NCI-H2171 treated with DMSO at 0.1 percent for 48 hours (cell line): ENCODE results near the gene PACRGL.
A peak's percentile ranks its signal among the peaks of the same experiment; 100 is the strongest.
"Not testable (repeated sequence)": the region's sequence is repeated elsewhere in the genome, so short reads cannot be mapped to it uniquely, and the experiment has no call there.

Experiments
- DNase-seq: peaks from one replicate; lab custom pipeline; 2025; lab: John Stamatoyannopoulos, UW

The PACRGL gene

GRCh38 chr4:20723463-20723862 lies 23.2 kb downstream of the PACRGL start:
- DNase-seq, result no peak

DNA sequence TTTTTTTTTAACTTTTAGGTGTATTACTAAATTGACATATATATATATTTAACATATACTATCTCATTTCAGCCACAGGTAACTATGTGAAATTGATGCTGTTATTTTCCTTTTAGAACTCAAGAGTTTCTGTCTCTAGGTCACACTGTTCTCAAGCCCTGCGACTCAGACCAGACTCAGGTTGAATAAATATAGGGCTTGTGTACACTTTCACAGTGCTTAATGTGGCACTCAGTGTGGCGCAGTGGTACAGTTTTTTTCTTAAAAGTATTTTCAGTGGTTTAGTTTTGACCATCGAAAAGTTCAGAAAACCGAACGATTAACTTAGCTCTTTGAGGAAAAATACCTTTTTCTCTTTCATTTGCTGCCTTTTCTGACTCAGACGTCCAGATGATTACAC lies 24.7 kb downstream of the PACRGL start:
- no peak for DNase-seq

DNA sequence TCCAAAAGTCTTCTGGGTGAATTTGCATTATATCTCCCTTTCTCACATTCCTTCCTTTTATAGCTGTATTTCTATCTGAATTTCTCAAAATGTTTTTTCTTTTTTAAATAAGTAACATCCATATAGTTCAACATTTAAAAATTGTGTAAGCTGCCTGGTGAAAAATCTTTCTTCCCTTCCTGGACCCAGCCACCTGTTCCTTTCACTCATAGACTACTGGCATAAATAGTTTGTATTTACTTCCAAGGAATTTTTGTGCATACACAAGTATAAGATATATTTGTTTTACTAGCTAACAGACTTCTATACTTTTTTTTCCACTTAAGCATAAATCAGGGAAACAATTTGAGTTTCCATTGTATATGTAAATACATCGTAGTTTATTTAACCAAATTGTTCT lies 35.7 kb downstream of the PACRGL start:
- DNase-seq, result no peak

DNA sequence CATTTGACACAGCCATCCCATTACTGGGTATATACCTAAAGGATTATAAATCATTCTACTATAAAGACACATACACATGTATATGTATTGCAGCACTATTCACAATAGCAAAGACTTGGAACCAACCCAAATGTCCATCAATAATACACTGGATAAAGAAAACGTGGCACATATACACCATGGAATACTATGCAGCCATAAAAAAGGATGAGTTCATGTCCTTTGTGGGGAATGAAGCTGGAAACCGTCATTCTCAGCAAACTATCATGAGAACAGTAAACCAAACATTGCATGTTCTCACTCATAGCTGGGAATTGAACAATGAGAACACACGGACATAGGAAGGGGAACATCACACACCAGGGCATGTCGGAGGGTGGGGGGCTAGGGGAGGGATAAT lies 45.7 kb downstream of the PACRGL start:
- not testable (repeated sequence) for DNase-seq

- DNase-seq, result no peak
Observed at GRCh38 chr4:20752641-20753040, 52.4 kb downstream of the PACRGL start.

DNA sequence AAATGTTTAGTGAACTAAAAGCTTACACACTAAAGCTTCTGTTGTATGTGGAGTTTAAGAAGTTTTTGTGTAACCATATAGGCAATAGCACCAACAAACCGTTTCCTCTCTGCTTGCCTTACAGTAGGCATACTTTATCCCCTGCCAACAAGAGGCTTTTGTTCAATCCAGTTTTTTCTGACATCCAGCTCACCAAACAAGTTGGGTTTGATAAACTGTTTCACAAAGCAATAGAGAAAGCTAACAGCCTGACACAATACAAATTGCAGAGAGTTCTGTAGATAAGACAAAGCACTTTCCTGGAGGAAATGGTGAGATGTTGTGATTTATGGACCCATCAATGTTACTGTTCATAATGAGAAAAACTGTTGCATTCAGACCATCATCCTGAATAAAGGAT lies 53.8 kb downstream of the PACRGL start:
- DNase-seq, result no peak

GRCh38 chr4:20760053-20760452 lies 59.8 kb downstream of the PACRGL start:
- no peak for DNase-seq

GRCh38 chr4:20761382-20761781 lies 61.1 kb downstream of the PACRGL start:
- DNase-seq, result no peak

- DNase-seq, result no peak
Observed at GRCh38 chr4:20761826-20762225, 61.6 kb downstream of the PACRGL start.

DNA sequence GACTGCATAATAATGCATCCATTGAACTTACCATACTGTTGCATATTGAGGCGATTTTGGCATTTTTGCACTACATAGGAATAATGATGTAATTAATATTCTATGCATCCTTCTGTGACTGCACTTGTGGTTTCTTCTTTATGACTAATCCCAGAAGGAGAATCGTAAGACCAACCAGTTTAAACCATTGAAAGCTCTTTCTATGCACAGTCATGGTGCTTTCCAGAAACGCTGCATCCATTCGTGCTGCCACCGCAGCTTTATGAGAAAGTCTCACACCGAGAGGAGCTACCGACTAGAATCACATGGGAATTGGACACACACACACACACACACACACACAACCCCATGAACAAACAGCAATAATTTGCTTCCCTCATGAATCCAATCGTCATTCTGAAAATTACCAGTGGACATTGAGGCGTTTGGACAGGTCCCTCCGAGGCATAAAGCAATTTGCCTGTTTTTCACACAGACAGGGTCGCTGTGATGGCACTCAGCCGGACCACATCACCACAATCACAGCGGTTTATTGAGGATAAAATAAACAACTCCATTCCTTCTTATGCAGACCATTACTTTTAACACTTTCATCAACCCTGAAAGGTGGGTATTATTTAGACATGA lies 64.2 kb downstream of the PACRGL start:
- DNase-seq, result no peak

DNA sequence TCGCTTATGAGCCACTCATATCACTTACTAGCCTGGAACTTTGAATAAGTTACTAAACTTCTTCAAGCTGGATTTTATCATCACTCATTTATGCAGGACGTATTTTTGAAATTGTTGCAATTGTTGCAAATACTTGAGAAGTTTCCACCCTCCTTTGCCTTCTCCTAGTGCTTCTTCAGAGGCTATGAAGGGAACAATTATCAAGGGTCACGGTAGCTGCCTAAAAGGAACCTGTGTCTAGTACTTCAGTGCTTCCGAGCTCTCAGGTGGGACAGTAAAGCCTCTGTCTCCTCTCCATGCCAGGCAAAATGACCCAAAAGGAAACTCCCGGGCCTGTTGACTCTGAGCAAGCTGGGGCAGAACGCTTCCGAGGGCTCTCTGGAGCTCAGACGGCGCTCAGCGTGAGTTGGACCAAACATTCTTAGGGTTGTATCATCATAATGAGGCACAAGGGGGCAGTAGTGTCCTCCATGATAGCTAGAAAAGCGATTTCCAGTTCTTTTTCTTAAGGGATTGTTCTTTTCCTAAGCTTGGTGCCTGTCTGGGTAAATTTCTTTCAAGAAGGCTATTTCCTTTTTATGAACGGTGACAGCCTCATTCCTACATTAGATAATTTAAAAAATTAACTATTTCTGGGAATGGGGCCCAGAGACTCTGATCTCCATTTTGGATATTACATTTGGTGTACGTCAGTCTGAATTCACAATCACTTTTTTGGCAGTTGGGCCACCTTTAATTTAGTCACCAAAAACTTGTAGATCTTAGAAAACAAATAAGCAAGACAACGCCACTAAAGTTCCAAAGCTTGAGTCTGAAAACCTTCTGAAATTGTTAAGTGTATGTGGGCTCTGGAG lies 73.1 kb downstream of the PACRGL start:
- DNase-seq, result peak; percentile 22

DNA sequence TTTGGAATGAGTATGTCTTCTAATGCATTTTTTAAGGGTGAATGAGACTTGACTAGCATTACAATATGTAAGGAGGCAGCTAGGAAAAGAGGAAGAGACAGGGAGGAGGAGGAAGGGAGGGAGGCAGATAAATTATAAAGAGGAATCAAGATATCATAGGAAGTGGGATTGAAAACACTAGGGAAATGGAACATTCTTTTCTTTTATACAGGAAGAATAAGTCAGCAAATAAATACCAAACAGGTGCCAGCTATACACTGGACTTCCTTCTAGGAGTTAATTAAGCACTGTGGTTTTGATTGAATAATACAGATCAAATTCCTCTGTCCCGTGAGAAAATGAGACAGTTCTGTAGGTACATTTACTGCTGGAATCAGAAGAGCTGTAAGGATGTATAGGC lies 78.6 kb downstream of the PACRGL start:
- DNase-seq, result no peak

DNA sequence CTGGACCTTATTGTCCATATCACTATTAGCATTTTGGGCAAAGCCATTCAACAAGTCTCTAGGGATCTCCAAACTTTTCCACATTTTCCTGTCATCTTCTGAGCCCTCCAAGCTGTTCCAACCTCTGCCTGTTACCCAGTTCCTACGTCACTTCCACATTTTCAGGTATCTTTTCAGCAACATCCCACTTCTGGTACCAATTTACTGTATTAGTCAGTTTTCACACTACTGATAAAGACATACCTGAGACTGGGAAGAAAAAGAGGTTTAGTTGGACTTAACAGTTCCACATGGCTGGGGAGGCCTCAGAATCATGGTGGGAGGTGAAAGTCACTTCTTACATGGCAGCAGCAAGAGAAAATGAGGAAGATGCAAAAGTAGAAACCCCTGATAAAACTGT lies 82.9 kb downstream of the PACRGL start:
- DNase-seq, result not testable (repeated sequence)

GRCh38 chr4:20787940-20788665 lies 87.8 kb downstream of the PACRGL start:
- DNase-seq, result no peak
